Activated CD4-positive, alpha-beta T cell treated with anti-CD3 and anti-CD28 coated beads, Interleukin-2, amount 50 U/mL, for 16 hours (primary cell): Measurements from ENCODE around the gene FMO3.

Experiments used
- DNase-seq: peaks from one replicate; pipeline ENCODE4 v3.0.0-alpha.2; 2020

Gene FMO3

DNA sequence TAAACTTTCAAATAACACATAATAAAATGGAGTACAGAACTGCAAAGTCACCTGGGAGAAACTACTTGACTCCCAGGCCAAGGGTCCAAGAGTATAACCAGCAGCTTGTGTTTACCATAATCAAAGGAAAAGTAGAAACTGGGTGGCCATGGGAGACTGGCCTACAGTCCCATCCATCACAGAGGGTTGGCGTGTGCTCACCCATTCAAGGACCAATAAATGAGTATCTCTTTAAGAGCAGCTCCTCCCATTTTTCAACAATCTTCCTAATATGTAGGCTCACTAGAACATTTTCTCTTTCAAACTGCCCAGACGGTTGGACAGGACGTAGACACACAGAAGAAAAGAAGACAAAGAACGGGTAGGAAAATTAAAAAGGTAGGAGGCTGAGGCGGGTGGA is at the start of gene FMO3:
FMO3 (plus strand) TSS at position 302 of the 400 bp plus-strand sequence. CDS start 1,754 bp downstream, outside the sequence.
- no peak for DNase-seq

DNA sequence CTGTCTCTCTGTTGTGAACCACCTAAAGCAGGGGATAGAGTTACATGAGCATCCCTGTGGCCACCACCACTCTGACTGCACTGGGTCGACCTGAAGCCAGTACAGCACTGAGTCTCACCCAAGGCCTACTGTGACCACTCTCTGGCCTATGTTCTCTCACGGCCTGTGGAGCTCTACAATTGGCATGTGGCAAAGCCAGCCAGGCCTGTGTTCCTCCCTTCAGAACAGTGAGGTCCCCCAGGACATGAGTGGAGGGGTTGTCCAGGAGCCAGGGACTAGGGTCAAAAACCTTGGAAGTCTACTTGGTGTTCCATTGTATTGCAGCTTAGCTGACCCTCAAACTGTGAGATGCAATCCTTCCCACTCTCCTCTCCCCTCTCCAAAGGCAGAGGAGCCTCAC is 42.7 kb upstream of the FMO3 start:
- no peak for DNase-seq

DNA sequence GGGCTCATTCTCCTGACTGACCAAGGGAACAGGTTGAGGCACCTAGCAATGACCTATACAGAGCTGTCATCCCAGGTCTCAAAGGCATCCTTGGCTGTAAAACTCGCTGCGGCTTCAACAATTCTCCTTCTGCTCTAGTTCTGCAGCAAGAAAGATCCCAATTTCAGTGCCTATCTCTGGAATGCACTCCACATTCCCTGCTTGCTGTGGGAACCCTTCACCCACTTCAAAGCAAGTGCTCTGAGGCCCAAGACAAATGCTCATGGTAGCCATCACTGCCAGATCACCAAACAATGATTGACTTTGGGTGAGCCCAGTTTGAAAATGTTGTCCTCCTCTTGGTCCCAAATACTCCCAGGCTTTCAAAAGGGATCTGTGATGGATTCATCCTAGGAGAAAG is 37.7 kb upstream of the FMO3 start:
- no peak for DNase-seq

DNA sequence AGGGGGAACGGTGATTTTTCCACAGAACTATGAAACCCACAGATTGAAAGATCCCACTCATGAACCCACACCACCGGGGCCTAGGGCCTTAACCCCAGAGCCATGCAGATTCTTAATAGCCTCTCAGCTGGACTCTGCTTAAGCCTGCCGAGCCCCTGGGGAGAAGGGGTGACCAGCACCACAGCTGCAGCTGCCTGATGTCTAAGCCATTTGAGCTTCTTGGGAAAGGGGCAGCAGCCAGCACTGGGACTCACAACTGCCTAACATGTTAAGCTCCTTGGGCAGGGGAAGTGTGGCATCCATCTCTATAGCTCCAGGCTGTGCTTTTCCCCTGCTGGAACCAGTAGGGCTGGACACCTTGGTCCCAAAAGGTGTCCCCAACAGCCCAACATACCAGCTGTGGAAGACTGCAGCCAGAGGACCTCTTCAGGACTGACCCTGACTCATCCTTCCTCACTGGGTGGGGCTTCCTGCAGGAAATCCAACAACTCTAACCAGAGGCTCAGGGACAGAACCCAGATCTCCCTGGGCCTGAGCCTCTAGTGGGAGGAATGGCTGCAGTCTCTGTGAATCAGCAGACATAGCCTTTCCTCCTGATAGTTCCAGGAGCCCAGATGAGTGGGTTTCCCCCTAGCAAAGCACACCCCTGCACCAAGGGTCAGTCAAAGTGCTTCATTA is 34.6 kb upstream of the FMO3 start:
- no peak for DNase-seq

DNA sequence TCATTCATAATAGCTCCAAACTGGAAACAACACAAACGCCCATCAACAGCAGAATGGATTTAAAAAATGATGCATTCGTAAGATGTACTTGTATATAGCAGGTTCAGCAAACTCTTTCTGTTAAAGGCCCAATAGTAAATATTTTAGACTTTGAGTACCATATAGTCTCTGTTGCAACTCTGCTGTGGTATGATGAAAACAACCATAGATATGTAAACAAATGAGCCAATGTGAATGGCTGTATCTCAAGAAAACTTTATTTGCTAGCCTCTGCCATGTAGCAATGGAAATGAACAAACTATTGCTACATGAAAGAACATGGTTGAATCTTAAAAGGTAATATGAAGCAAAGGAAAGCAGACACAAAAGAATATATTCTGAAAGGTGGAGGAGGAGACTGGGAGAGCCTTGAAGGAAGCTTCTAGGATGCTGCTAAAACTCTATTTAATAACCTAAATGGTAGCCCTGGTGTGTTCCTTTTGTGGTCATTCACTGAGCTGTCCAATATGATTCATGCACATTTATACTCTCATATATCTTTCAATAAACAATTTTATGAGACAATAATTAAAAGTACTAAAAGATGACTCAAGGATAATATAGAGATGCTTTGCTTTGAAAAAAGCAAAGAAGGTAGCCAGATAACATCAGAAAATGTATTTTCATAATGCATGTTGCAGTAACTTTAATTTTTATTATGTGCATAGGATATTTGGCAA is 29.1 kb upstream of the FMO3 start:
- DNase-seq, result no peak

DNA sequence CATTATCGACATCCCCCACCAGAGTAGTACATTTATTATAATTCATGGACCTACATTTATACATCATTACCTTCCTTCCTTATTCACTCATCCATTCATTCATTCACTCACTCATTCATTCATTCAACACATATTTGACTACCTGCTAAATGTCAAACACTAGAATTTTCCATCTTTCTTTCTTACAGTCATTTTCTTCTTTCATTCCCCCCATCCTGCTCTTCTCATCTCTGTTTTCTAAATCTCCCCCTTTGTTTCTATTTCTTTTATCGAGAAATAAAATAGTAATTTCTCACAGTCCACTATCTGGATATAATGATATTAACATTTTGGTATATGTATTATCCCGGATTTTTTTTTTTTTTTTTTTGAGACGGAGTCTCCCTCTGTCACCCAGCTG is 27.8 kb upstream of the FMO3 start:
- DNase-seq, result no peak

DNA sequence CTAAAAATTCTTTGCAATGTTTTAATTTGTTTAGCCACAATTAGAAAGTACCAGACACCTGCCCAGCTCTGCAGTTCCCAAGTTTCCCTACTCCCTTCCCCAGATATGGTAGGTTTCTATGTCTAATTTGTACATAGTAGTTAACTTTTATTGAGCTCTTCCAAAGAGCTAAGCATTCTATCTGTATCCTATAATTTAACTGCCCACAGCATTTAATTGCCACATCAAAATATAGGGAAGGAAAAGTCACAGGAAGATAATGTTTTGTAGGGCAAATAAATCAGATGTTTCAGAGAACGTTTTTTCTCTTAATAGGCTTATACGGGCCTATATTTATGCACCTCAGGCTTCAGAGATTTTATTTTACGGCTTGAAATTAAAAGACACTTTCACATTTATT is 15.7 kb upstream of the FMO3 start:
- DNase-seq, result no peak

DNA sequence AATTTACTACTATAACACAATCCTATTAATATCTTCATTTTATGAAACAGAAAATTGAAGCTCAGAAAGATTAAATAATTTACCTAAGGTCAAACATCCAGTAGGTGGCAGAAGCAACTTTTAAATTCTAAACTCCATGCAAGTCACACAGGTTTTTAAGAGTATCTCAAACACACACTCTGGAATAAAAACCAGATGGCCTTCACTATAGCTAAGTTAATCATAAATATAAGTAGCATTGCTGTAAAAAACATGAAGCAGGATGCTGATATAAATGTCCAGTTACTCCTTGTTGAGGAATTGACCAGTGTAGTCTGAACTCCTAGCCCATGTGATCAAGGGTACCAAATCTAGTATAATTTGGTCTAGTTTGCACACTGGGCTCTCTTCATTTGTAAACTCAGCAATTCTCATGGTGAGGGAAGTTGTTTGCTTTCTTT is 9.4 kb upstream of the FMO3 start:
- no peak for DNase-seq

DNA sequence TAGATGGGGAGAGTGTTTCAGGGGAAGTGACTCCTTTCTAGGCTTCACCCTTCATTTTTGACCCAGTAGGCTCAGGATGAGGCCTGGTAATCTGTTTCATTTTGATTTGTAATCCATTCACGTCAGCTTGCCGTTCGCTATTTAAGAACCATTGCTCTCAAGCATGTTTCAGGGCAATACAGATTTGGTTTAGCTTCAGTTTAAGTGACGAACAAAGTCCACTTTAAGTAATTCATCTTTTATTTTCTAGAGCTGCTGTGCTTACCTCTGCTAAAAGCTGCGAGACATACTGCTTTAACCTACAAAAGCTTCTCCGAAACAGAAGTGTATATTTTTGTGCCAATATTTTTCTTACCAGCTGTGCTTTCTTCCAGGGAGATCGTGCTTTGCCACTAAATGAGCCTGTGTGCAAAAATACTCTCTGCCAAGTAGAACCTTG is 8.9 kb upstream of the FMO3 start:
- DNase-seq, result no peak

DNA sequence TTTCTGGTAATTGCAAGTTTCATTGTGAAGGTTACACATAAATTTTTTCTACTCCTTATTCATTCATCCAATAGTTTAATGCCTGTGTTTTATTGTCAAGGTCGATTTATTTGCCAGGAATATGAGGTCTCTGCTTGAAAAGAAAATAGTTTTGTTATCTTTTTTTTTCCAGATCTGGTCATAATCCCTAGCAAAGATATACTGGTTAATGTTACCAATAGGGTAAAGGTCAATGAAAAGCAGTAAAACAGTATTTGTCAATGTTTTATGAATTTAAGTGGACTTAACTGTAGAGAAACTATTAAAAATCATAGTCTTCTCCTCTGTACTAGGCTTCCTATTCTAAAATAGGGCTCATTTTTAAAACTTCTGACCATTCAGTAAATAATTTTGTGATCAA is 8.1 kb upstream of the FMO3 start:
- no peak for DNase-seq

DNA sequence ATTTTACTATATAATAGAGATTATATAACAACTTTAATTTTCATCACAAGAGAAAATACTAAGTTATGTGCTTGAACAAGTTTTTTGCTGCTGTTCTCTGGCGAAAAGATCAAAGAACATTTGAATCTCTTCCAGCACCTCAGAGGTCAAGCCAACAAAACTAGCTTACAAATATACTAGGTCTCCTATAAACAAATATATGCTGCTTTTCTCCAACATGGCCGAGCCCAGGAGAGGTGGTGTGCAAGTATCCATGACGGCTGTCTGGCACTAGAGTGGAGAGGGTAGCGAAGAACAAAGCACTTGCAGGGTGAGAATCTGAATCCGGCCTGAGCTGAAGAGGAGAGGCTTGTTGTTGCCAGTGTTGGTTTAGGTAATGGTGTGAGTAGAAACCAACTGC is 7.5 kb upstream of the FMO3 start:
- DNase-seq, result no peak

DNA sequence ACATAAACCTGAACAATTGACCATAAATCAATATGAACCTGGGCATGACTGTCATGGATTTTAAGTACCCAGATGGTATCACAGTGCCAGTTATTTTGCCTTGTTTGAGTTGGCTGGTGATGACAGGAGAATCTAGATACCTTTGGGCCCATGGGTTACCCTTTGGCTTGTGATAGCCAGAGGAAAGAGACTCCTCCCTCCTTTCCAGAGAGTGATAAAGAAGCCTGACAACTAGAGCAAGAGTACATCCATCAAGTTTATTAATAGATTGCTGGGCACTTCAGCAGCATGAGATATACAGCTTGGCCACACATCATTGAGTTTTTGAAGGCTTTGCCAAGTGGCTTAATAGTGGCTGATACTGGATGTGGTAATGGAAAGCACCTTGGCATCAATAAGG is 6.6 kb upstream of the FMO3 start:
- DNase-seq, result no peak

DNA sequence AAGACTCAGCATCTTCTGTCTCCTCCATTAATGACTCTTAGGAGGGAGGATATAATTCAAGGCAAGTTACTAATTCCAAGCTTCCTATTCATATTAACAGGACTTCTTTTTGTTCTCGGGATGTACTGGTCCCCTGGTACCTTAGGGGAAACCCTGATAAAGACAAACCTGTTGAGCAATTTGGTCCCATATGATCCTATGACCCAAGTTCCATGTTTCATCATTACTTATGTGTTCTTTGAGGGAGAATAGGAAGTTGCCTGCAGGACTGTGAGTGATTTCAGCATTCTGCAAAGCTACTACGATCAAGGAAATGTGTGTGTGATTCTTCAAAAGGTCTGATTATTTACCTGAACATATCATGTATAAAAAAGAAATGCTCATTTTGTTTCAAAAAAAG is 5.8 kb upstream of the FMO3 start:
- no peak for DNase-seq

DNA sequence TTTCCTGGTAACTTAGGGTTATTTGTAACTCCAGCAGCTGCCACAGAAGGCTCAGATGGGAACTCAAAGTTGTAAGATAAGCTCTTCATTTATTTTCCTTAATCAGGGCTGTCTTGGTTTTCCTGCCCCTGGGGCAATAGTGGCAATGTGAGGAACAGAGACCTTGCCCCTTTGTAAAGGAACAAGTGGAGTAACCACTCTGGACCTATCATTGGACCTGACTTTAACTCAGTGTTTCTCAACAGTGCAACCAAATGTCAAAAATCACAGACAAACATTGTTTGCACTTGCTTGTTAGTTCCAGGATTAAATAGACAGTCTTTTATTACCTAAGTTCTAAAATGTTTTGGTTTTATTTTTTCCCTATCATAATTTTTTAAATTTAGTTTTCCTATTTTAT is 2.8 kb upstream of the FMO3 start:
- DNase-seq, result no peak

DNA sequence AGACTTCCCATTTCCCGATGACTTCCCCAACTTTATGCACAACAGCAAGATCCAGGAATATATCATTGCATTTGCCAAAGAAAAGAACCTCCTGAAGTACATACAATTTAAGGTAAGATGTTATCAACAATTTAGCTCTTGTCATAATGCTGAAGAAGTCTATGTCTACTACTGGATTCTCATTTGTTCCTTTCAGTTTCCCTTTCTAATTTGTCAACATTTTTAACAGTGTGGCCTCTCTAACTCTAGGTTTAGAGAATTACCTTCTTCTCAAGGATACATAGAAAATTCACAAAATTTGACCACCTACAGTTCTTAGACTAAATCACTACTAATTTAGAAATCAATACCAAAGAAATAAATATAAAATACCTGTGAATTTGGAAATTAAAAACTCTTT is 13.2 kb downstream of the FMO3 start:
- no peak for DNase-seq

DNA sequence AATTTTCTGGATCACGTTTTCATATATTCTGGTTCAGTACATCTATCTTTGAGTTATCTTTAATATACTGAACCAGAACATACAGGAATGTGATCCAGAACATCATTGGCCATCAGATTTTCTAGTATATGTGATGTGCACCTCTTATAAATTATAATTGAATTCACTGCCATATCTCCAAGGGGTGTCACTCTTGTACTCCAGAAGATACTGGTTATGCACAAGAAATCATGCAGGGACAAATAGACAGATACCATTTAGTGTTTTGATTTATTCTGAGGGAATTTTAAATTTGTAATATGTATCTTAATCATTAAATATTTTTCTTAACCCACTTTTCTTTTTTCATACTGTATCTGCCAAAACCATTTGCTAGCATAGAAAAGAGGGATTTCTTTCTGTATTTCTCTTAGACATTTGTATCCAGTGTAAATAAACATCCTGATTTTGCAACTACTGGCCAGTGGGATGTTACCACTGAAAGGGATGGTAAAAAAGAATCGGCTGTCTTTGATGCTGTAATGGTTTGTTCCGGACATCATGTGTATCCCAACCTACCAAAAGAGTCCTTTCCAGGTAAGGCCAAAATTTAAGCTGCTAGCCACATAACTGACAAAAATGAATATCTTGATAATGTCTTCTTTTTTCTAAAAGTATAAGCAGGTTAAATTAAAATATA is 16.7 kb downstream of the FMO3 start:
- DNase-seq, result no peak

DNA sequence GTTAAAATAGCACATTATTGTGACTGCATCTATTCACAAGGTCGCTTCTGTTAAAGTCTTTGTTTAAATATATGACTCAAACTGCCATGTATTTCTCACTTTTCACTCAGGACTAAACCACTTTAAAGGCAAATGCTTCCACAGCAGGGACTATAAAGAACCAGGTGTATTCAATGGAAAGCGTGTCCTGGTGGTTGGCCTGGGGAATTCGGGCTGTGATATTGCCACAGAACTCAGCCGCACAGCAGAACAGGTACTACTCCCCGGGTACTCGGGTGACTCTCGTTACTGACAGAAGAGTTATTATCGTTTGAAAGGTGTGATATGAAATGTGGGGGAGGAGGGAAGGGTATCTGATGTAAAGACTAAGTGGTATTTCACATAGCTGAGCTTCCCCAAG is 17.3 kb downstream of the FMO3 start:
- DNase-seq, result no peak

DNA sequence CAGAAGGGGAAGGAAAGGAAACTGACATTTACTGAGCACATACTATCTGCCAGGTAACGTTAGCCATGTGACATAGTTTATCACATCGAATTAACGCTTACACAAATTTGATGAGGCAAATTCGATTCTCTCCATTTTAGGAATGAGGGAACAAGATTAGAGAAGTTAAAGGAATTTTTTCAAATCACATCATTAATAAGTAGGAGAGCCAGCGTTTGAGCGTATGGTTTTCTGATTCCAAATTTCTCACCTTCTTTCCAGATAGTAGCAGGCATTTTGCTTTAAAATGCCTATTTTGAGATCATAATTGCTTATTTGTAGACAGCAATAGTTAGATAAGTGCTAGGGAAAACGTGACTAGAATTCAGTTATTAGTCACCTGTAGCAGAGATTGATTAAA is 19.3 kb downstream of the FMO3 start:
- DNase-seq, result no peak

DNA sequence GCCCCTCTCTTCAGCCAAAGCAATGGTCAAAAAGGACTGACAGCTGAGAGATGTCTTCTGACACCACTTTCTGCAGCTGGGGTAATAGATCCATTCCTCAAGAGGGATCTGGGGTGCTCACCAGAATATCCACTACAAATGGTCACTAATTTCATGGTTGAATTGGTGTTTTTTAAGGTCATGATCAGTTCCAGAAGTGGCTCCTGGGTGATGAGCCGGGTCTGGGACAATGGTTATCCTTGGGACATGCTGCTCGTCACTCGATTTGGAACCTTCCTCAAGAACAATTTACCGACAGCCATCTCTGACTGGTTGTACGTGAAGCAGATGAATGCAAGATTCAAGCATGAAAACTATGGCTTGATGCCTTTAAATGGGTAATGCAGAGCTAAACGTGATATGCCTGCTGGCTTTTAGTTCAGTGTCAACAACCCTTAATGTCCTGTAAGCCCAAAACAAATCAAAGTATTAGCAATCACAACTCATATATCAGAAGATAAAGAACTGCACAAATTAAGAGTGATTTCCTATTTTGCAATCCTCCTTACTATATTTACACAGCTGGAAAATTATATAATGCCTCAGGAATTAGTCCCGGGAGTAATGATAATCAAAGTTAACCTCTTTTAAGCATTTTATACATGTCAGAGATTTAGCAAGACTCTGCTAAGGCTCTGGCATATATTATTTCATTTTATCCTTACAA is 20.1 kb downstream of the FMO3 start:
- no peak for DNase-seq

DNA sequence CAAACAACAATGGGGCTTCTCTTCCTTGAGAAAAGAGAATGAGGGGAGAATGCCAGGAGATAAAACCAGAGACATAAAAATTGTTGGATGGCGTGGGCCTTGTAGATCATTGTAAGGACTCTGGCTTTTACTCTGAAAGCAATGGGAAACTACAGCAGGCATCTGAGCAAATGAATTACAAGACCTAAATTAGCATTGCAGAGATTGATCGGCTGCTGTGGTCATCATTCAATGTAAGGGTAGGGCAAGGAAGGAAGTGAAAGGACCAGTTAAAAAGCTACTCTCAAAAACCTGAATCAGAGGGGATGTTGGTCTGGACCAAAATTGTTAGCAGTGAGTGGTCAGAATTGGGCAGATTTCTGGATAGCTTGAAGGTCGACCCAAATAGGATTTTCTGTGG is 21.4 kb downstream of the FMO3 start:
- no peak for DNase-seq

DNA sequence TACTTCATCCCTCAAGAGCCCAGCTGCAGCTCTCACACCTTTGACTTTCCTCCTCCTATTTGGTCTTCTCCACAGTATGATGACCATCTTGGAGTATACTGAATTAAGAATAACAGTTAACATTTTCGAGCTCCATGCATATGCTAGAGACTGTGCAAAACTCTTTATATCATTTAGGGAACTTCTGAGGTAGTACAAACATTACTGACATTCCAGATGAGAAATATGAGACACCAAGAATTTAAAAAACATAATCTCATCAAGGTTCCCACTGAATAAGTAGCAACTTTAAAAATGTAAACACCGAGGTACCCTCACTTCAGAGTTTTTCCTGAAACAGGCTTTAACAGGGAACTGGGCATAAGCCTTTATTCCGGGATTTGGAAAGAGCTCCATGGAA is 22.7 kb downstream of the FMO3 start:
- no peak for DNase-seq

DNA sequence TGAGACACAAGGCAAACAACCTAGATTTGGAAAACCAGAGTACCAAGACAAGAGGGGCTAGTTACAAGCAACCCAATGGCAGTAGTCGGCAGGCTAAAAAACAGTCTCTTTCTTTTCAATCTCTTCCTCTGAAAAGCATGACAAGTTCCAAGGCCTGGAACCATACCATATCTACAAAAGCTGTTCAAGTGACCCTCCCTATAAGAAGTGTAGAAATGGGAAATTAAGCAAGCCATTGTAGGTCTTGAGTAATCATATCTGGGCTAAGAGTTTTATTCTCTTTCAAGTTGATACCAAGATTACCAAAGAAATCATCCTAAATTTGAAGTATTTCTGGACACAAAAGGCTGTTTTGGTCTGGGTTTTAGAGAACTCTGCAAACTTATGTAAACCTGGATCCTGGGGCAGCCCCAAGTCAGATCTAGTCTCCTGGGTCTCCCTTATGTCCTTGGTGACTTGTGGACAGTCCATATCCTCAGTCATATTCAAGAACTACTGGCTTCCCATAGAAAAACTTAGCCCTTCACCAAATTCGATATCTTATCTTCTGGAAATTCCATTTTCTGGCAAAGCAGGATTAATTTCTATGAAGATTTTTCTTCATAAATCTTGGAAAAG is 24.7 kb downstream of the FMO3 start:
- no peak for DNase-seq

DNA sequence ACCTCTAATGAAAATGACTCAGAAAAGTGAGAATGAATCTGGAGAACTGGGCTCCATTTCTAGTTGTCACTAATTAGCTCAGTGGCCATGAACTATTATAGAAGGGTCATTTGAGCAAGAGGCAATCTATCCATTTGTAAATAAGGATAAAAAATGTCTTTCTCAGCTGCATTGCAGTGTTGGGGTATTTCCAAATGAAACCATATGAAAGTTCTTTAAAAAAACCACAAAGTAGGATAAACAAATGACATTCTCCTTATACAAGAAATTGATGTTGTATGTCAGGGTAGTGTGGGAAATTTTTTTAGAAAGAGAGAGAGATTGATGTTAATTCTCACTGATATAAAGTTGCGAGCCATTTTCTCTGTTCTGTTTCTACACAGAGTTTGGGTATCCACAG is 26.0 kb downstream of the FMO3 start:
- DNase-seq, result no peak
